ENCODE results near the gene PNPLA3.

Gene PNPLA3

DNA sequence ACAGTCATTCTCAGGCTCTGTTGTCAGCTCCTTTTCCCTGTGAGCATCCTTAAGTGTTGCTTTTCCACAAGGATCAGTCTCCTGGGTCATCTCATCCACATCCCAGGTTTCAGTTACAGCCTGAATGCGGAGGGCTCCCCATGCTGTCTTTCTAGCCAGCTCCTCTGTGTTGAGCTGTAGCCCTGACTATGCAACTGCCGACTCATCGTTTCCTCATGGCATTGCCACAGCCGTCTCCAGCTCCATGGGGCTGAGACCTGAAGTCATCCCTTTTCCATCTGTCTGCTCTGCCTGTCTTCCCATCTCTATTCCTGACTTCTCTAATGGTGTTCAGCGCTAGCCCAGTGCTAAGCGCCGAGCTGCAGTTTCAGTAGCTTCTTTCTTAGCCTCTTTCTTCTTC, 43.5 kb downstream of the PNPLA3 start:
- H3K4me3 ChIP-seq (replicated peaks; ENCODE audit: low read depth, low read length) = no peak overlapping the region
- peak; percentile 4 for DNase-seq (ENCODE audit: low read depth)
- TF ChIP-seq CTCF (IDR thresholded peaks at IDR 0.05; ENCODE audit: low read length, missing control alignments) = no peak

- H3K4me3 ChIP-seq (replicated peaks; ENCODE audit: low read depth, low read length) = no peak overlapping the region
- no peak for TF ChIP-seq CTCF (IDR thresholded peaks at IDR 0.05; ENCODE audit: low read length, missing control alignments)
- DNase-seq (ENCODE audit: low read depth) = no peak
Observed at GRCh38 chr22:43968614-43969013, 45.0 kb downstream of the PNPLA3 start.

GRCh38 chr22:43969021-43969878, 45.6 kb downstream of the PNPLA3 start:
- no peak for DNase-seq (ENCODE audit: low read depth)
- no peak overlapping the region for H3K4me3 ChIP-seq (replicated peaks; ENCODE audit: low read depth, low read length)
- no peak for TF ChIP-seq CTCF (IDR thresholded peaks at IDR 0.05; ENCODE audit: low read length, missing control alignments)

- no peak overlapping the region for H3K4me3 ChIP-seq (replicated peaks; ENCODE audit: low read depth, low read length)
- TF ChIP-seq CTCF (IDR thresholded peaks at IDR 0.05; ENCODE audit: low read length, missing control alignments) = no peak
- DNase-seq (ENCODE audit: low read depth) = no peak
Observed at GRCh38 chr22:43969989-43970755, 46.6 kb downstream of the PNPLA3 start.

DNA sequence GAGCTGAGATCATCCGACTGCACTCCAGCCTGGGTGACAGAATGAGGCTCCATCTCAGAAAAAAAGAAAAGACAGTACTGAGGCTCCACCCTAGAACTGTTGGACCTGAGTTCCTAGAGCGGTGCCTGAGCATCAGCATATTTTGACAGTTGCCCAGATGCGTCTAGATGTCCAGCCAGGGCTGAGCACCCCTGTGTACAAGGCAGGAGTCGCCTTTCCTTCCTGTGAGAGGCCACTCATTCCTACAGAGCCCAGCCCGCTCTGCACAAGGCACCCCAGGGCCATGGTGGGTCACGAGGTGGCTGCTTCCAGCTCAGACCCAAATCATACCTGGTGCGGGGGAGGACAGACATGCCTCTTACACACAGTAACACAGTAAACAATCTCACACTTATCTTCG, 47.5 kb downstream of the PNPLA3 start:
- TF ChIP-seq CTCF (IDR thresholded peaks at IDR 0.05; ENCODE audit: low read length, missing control alignments) = no peak
- DNase-seq (ENCODE audit: low read depth) = no peak
- no peak overlapping the region for H3K4me3 ChIP-seq (replicated peaks; ENCODE audit: low read depth, low read length)

- no peak overlapping the region for H3K4me3 ChIP-seq (replicated peaks; ENCODE audit: low read depth, low read length)
- no peak for TF ChIP-seq CTCF (IDR thresholded peaks at IDR 0.05; ENCODE audit: low read length, missing control alignments)
- DNase-seq (ENCODE audit: low read depth) = no peak
Observed at GRCh38 chr22:43972931-43973462, 49.4 kb downstream of the PNPLA3 start.
